ENCODE results near the gene THY1. TPM values are rescaled to one million over a fixed set of nuclear protein-coding genes. Genes with fewer than 3 reads are reported as not detected.

Gene THY1
- total RNA-seq, 1 donor from 2014 or later, result 2.1 TPM

DNA sequence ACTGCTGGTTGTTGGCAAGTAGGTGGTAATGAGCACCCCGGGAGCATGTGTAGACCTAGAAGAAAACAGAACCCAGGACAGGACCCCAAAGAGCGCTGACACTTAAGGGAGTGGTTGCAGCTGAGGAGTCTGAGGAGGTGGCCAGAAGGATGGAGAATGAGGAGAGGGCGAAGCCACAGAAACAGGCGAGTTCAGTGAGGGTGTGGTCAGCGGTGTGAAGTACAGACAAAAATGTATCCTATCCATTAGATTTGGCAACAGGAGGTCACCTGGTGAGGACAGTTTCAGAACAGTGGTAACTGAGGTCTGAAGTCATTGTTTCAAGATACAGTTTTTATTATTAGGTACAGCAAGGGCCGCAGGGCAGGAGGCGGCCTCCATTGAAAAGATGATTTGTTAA is 8.6 kb upstream of the THY1 start:
- Histone ChIP-seq H3K36me3 (ENCODE audit: control insufficient read depth, insufficient read depth, low read length) (no peaks in the 10 kb centered on the region), H3K27me3 (ENCODE audit: control insufficient read depth, insufficient read depth, low read length) (peaks cover 9% of the 10 kb centered on the region), H3K4me3 (ENCODE audit: low read depth, low read length) (no peak overlapping the region)
- DNase-seq (ENCODE audit: low read depth), result no peak
- FAIRE-seq, result no peak
- TF ChIP-seq, protein P1, sequence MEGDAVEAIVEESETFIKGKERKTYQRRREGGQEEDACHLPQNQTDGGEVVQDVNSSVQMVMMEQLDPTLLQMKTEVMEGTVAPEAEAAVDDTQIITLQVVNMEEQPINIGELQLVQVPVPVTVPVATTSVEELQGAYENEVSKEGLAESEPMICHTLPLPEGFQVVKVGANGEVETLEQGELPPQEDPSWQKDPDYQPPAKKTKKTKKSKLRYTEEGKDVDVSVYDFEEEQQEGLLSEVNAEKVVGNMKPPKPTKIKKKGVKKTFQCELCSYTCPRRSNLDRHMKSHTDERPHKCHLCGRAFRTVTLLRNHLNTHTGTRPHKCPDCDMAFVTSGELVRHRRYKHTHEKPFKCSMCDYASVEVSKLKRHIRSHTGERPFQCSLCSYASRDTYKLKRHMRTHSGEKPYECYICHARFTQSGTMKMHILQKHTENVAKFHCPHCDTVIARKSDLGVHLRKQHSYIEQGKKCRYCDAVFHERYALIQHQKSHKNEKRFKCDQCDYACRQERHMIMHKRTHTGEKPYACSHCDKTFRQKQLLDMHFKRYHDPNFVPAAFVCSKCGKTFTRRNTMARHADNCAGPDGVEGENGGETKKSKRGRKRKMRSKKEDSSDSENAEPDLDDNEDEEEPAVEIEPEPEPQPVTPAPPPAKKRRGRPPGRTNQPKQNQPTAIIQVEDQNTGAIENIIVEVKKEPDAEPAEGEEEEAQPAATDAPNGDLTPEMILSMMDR (IDR thresholded peaks at IDR 0.05; ENCODE audit: insufficient read depth, low read length, severe bottlenecking), result no peak

DNA sequence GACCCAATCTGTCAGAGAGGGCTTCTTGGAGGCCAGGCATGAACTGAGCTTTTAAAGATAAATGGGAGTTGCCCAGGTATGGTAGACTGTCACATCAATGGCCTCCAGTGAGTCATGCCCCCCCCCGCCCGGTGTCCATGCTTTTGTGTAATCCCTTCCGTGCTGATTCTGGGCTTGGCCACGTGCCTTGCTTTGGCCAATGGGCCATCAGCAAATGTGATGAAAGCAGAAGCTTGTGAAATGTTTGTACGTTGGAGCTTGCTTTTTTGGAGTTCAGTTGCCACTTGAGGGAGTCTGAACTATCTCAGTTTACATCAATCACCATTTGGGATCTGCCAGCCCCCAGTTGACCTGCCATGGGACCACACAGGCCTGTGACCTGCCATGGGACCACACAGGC is 4.3 kb upstream of the THY1 start:
- DNase-seq (ENCODE audit: low read depth) (peak; percentile 46), FAIRE-seq (peak; percentile 91)
- Histone ChIP-seq H3K27me3 (ENCODE audit: control insufficient read depth, insufficient read depth, low read length) (peaks cover 16% of the 10 kb centered on the region), H3K4me3 (ENCODE audit: low read depth, low read length) (no peak overlapping the region), H3K36me3 (ENCODE audit: control insufficient read depth, insufficient read depth, low read length) (no peaks in the 10 kb centered on the region)
- TF ChIP-seq, protein P1 (IDR thresholded peaks at IDR 0.05; ENCODE audit: insufficient read depth, low read length, severe bottlenecking), result no peak

DNA sequence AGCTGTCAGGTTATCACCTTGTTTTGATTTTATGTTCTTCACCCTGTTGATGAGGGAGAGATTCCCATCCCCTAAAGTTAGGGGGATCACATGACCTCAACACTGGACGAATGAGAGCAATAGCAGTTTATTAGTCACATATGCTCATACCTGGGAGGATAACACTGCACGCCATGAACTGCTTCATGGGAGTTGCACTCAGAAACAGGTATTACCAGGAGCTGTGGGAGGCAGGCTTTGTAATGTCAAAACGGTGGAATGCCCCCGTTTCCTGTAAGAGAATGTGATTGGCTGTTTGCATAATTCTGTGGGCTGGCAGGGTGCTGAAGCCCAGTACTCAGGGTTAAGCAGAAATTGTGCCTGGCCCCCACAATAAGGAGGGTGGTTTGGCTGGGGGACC is 3.2 kb upstream of the THY1 start:
- peaks cover 25% of the 10 kb centered on the region for H3K27me3 ChIP-seq (ENCODE audit: control insufficient read depth, insufficient read depth, low read length)
- no peaks in the 10 kb centered on the region for H3K36me3 ChIP-seq (ENCODE audit: control insufficient read depth, insufficient read depth, low read length)
- FAIRE-seq (no peak), DNase-seq (ENCODE audit: low read depth) (peak; percentile 47)
- TF ChIP-seq, protein P1 (IDR thresholded peaks at IDR 0.05; ENCODE audit: insufficient read depth, low read length, severe bottlenecking), result no peak
- H3K4me3 ChIP-seq (ENCODE audit: low read depth, low read length), result no peak overlapping the region

DNA sequence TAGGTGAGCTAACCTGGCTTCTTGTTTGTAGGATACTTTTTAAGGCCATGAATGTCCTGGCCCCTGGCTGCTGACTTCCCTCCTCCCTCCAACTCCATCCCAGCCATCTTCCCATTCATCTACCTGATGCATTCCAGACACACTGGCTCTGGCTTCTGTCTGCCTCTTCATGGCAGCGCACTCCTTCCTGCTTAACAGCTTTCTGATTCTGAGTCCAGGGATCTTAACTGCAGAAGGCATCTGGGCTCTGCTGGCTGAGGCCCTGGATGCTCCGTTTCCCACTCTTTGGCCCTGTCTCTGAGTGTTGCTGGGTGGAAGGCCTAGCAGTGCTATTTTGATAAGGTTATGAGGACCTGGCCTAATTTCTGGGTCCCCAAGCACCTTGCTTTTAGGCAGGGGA is 1.8 kb upstream of the THY1 start:
- no peak for FAIRE-seq
- H3K4me3 ChIP-seq (ENCODE audit: low read depth, low read length), result no peak overlapping the region
- DNase-seq (ENCODE audit: low read depth), result no peak
- TF ChIP-seq, protein P1 (IDR thresholded peaks at IDR 0.05; ENCODE audit: insufficient read depth, low read length, severe bottlenecking), result no peak
- no peaks in the 10 kb centered on the region for H3K36me3 ChIP-seq (ENCODE audit: control insufficient read depth, insufficient read depth, low read length)
- peaks cover 27% of the 10 kb centered on the region for H3K27me3 ChIP-seq (ENCODE audit: control insufficient read depth, insufficient read depth, low read length)

DNA sequence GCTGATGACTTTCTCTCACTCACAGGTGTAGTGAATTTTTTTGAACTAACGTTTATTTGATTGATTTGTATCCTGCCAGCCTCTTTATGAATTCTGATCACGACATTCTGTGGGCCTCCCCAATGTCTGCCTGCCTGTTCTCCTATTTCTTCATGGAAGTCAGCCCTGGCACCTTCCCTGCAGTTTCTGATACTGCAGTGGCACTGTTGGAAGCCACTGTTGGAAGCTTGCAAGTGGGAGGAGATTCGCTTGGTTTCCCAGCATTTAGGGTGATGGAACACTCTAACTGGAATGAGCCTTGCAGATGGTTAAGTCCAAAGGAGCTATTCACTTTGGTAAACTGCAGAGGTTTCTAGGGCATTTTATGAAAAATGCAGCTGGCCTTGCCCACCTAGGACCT is 1.3 kb upstream of the THY1 start:
- FAIRE-seq (no peak), DNase-seq (ENCODE audit: low read depth) (no peak)
- TF ChIP-seq, protein P1 (IDR thresholded peaks at IDR 0.05; ENCODE audit: insufficient read depth, low read length, severe bottlenecking), result no peak
- peaks cover 26% of the 10 kb centered on the region for H3K27me3 ChIP-seq (ENCODE audit: control insufficient read depth, insufficient read depth, low read length)
- H3K36me3 ChIP-seq (ENCODE audit: control insufficient read depth, insufficient read depth, low read length), result no peaks in the 10 kb centered on the region
- H3K4me3 ChIP-seq (ENCODE audit: low read depth, low read length), result no peak overlapping the region

DNA sequence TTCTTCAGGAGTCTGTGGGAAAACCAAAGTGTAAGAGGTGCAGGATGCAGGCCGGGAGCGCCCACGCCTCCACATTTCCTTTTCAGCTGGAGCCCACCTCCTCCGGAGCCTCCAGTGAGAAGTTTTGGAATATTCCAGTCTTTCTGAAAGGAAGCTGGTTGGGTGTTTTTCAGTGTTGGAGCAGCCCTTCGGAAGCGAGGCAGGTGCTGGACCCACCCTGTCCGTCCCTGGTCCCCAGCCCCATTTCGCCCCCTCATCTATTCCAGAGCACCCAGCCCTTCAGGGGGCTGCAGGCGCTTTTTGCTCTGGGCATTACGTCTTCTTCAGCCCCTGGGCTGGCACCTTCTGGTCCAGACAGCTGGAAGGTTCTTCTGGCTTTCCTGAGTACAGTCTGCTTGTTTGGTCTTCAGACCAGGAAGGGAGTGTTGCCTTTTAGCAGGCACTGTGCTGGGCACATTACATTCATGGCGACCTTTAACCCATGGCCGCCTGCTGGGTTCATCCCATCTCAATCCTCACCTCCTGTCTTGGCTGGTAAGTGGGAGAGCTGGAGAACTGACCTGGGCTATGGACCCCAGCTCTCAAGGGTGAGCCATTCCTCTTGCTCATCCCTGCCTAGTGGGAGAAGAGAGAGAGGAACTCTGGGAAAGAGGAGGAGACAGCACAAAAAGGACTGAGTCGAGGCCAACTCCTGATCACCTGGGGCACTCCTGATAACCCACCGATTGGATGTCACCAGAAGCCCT is 710 bp upstream of the THY1 start:
- TF ChIP-seq, protein P1 (IDR thresholded peaks at IDR 0.05; ENCODE audit: insufficient read depth, low read length, severe bottlenecking), result no peak
- DNase-seq (ENCODE audit: low read depth), result no peak
- peak; percentile 60 for FAIRE-seq

More for the DNA sequence above, 710 bp upstream of the THY1 start:
- no peaks in the 10 kb centered on the region for H3K36me3 ChIP-seq (ENCODE audit: control insufficient read depth, insufficient read depth, low read length)
- H3K4me3 ChIP-seq (ENCODE audit: low read depth, low read length), result no peak overlapping the region
- peaks cover 26% of the 10 kb centered on the region for H3K27me3 ChIP-seq (ENCODE audit: control insufficient read depth, insufficient read depth, low read length)

All from bronchial epithelial cell (primary cell).